ENCODE results near the gene HOXD1.

DNA sequence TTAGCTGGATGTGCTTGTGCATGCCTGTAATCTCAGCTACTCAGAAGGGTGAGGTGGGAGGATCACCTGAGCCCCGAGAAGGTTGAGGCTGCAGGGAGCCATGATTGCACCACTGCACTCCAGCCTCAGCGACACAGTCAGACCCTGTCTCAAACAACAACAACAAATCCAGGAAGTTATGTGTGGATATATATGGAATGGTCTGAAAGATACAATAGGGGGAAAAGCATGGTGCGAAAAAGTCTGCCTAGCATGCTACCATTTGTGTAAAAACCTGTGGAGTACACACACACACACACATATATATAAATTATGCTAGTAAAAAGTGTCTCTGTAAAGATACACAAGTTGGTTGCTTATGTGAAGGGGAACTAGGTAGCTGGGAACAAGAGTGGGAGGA, 6.9 kb upstream of the HOXD1 start:
- TF ChIP-seq FOXP2 (optimal IDR thresholded peaks at IDR 0.05; ENCODE audit: control extremely low read depth, extremely low read length, insufficient read depth) (no peak), EZH2 (IDR thresholded peaks at IDR 0.05) (no peak), POLR2AphosphoS5 (IDR thresholded peaks at IDR 0.05; ENCODE audit: borderline replicate concordance, low read depth, low read length) (no peak)

Measured in SK-N-MC (cell line).